Smooth muscle cell (in vitro differentiated cells): ENCODE results near the gene AGPS. TPM values are rescaled to one million over a fixed set of nuclear protein-coding genes. Genes with fewer than 3 reads are reported as not detected.

Experiments
- DNase-seq: peaks from one replicate; lab custom pipeline; 2025; ENCODE audit not compliant: unreplicated experiment; lab: John Stamatoyannopoulos, UW
- H2AFZ ChIP-seq: fragments of 200-600 bp; sonication (generic); 2 replicates; pipeline ENCODE4 v1.6.0; 2016; ENCODE audit warnings: antibody characterized with exemption, low read depth, mild to moderate bottlenecking
- H3F3A ChIP-seq: fragments of 200-600 bp; sonication (generic); 2 replicates; pipeline ENCODE4 v1.6.0; 2017; ENCODE audit warnings: antibody characterized with exemption, low read depth
- H3K27ac ChIP-seq: fragments of 200-600 bp; sonication (generic); 2 replicates; pipeline ENCODE4 v1.5.1; 2016; ENCODE audit warnings: low read depth, mild to moderate bottlenecking
- H3K27me3 ChIP-seq: fragments of 200-600 bp; sonication (generic); 2 replicates; pipeline ENCODE4 v1.6.1; 2016; ENCODE audit warnings: low read depth, mild to moderate bottlenecking
- H3K36me3 ChIP-seq: fragments of 200-600 bp; sonication (generic); 2 replicates; pipeline ENCODE4 v1.5.1; 2016; ENCODE audit warnings: low read depth
- H3K4me1 ChIP-seq: fragments of 200-600 bp; sonication (generic); 2 replicates; pipeline ENCODE4 v1.5.1; 2016; ENCODE audit warnings: low read depth
- H3K4me2 ChIP-seq: fragments of 200-600 bp; sonication (generic); 2 replicates; pipeline ENCODE4 v1.6.0; 2016; ENCODE audit warnings: mild to moderate bottlenecking
- H3K4me3 ChIP-seq: fragments of 200-600 bp; sonication (generic); 2 replicates; pipeline ENCODE4 v1.5.1; 2016; ENCODE audit warnings: mild to moderate bottlenecking
- H3K79me2 ChIP-seq: fragments of 200-600 bp; sonication (generic); 2 replicates; pipeline ENCODE4 v1.6.0; 2016; ENCODE audit warnings: low read depth, mild to moderate bottlenecking
- H3K9ac ChIP-seq: fragments of 200-600 bp; sonication (generic); 2 replicates; pipeline ENCODE4 v1.6.0; 2016; ENCODE audit warnings: low read depth
- H3K9me3 ChIP-seq: fragments of 200-600 bp; sonication (generic); replicated peaks from 2 replicates; pipeline ENCODE4 v1.5.1; 2016; ENCODE audit warnings: low read depth
- H4K20me1 ChIP-seq: fragments of 200-600 bp; sonication (generic); 2 replicates; pipeline ENCODE4 v1.6.0; 2016; ENCODE audit warnings: low read depth
- WGBS: methylation state at CpG from one replicate; pipeline ENCODE4 v1.1.7; 2016; ENCODE audit warnings: low lambda C conversion rate; 5-methylcytosine and 5-hydroxymethylcytosine counted together
- polyA plus RNA-seq: library from polyadenylated mRNA; unstranded; fragments of >200 nt; fragmentation: Nextera tagmentation; extraction: Ambion mirVana; gene quantifications from 2 replicates; pipeline ENCODE4 v1.2.1, GENCODE V29; 2016
- total RNA-seq: library from RNA; depleted of rRNA; stranded (reverse); fragments of >200 nt; gene quantifications from 2 replicates; pipeline ENCODE4 v1.2.3, GENCODE V29; 2014
- TF ChIP-seq, protein P1 (sequence below): fragments of 200-600 bp; sonication (generic); IDR thresholded peaks from 2 replicates; pipeline ENCODE4 v1.5.1; 2017; ENCODE audit warnings: borderline replicate concordance, mild to moderate bottlenecking, antibody characterized with exemption; ENCODE audit not compliant: insufficient read depth, poor library complexity, severe bottlenecking

Gene AGPS
- total and polyA plus RNA-seq, 2 experiments from 2014 or later = 19.5 to 41.4 TPM

DNA sequence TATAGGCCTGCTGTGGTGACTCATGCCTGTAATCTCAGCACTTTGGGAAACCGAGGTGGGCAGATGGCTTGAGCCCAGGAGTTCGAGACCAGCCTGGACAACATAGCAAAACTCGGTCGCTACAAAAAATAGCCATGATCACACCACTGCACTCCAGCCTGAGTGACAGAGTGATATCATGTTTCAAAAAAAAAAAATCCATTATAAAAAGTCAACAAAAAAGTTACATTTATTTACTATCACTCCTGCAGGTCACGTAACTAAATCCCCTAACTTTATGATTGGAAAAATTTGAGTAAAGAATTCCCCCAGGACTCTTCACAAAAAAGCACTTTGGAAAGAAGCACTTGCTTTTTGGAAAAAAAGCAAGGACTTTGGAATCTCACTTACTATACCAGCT is 46.4 kb upstream of the AGPS start:
- TF ChIP-seq, protein P1, sequence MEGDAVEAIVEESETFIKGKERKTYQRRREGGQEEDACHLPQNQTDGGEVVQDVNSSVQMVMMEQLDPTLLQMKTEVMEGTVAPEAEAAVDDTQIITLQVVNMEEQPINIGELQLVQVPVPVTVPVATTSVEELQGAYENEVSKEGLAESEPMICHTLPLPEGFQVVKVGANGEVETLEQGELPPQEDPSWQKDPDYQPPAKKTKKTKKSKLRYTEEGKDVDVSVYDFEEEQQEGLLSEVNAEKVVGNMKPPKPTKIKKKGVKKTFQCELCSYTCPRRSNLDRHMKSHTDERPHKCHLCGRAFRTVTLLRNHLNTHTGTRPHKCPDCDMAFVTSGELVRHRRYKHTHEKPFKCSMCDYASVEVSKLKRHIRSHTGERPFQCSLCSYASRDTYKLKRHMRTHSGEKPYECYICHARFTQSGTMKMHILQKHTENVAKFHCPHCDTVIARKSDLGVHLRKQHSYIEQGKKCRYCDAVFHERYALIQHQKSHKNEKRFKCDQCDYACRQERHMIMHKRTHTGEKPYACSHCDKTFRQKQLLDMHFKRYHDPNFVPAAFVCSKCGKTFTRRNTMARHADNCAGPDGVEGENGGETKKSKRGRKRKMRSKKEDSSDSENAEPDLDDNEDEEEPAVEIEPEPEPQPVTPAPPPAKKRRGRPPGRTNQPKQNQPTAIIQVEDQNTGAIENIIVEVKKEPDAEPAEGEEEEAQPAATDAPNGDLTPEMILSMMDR = no peak
- 90% methylated on average over 5 of the region's 5 CpGs for WGBS

DNA sequence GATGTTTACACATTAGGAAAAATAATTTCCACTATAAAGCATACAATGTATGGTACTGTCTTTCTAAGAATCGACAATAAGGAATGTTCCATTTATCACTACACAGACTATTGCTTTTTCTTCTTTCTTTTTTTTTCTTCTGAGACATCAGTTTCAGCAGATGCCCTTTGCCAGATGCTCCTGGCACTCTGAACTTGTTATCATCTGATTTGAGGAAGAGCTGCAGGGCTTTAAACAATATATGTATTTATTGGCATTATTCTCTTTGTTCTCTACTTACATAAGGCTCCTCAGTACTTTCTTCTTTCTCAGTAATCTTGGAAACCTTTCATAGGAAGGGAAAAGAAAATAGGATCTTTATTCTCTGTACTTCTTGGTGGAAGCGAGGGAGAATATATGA is 45.0 kb upstream of the AGPS start:
- Histone ChIP-seq H3K4me3 (no peak overlapping the region), H2AFZ (no peak overlapping the region), H3K79me2 (no peaks in the 10 kb centered on the region), H3K9ac (no peak overlapping the region), H3K9me3 (no peaks in the 10 kb centered on the region), H3F3A (no peaks in the 10 kb centered on the region), H3K4me1 (no peaks in the 10 kb centered on the region), H3K27ac (no peak overlapping the region), H3K4me2 (no peak overlapping the region), H3K27me3 (no peaks in the 10 kb centered on the region), H4K20me1 (no peaks in the 10 kb centered on the region), H3K36me3 (no peaks in the 10 kb centered on the region)
- 89% methylated on average over 2 of the region's 2 CpGs for WGBS
- TF ChIP-seq, protein P1 = no peak
- no peak for DNase-seq

More for the DNA sequence above, 46.4 kb upstream of the AGPS start:
- Histone ChIP-seq H3F3A (no peaks in the 10 kb centered on the region), H3K9ac (no peak overlapping the region), H3K27me3 (no peaks in the 10 kb centered on the region), H3K9me3 (no peaks in the 10 kb centered on the region), H3K79me2 (no peaks in the 10 kb centered on the region), H3K27ac (no peak overlapping the region), H3K4me1 (no peaks in the 10 kb centered on the region), H4K20me1 (no peaks in the 10 kb centered on the region), H3K4me2 (no peak overlapping the region), H3K36me3 (no peaks in the 10 kb centered on the region), H3K4me3 (no peak overlapping the region), H2AFZ (no peak overlapping the region)
- no peak for DNase-seq

DNA sequence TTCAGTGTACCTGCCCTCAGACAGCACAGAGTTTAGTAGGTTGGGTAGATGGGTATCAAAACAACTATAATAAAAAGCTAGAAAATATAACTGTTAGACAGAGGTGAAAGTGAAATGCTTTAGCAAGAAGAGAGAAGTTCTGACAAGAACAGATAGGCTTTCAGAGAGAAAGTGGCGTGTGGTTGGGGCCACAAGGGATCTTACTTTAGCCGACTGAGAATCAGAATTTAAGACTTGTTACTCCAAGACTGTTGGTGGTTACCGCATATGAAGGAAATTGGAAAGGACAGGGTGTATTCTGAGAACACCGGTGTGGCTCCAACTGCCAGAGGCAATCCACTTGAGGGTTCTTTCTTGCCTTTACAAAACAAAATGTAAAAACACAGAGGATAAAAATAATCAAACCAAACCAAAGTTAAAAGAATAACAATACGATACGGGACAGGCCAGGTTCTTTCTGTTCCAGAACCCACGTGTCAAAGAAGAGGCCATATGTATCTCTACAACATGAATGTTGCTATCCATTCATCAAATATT is 44.4 kb upstream of the AGPS start:
- Histone ChIP-seq H4K20me1 (no peaks in the 10 kb centered on the region), H3F3A (peaks cover 3% of the 10 kb centered on the region), H3K79me2 (no peaks in the 10 kb centered on the region), H3K36me3 (no peaks in the 10 kb centered on the region), H3K27ac (no peak overlapping the region), H3K9me3 (no peaks in the 10 kb centered on the region), H3K4me1 (no peaks in the 10 kb centered on the region), H3K4me2 (no peak overlapping the region), H2AFZ (no peak overlapping the region), H3K4me3 (no peak overlapping the region), H3K9ac (no peak overlapping the region), H3K27me3 (no peaks in the 10 kb centered on the region)
- TF ChIP-seq, protein P1 = no peak
- WGBS = 91% methylated on average over 7 of the region's 7 CpGs
- no peak for DNase-seq
